Lower lobe of right lung (tissue), 2 donors: ENCODE measurements around the gene GDPD3. TPM values are rescaled to one million over a fixed set of nuclear protein-coding genes. Genes with fewer than 3 reads are reported as not detected.
A peak's percentile ranks its signal among the peaks of the same experiment; 100 is the strongest.
"Not testable (repeated sequence)": the region's sequence is repeated elsewhere in the genome, so short reads cannot be mapped to it uniquely, and the experiment has no call there.

Experiments used
- ATAC-seq, 2 donors: fragments of 200-7000 bp; cut with Tn5 transposase; one replicate each; pipeline ENCODE4 v1.9.1; 2020 to 2022; ENCODE audit warnings: mild to moderate bottlenecking in 2 of 2, moderate library complexity in 2 of 2
- DNase-seq: peaks from one replicate; pipeline ENCODE4 v3.0.0-alpha.2; 2020
- H3K27ac ChIP-seq: fragments of 200-600 bp; one replicate; pipeline ENCODE4 v1.8.0; 2022
- H3K27me3 ChIP-seq: fragments of 200-600 bp; one replicate; pipeline ENCODE4 v1.8.0; 2022; ENCODE audit warnings: low read depth
- H3K36me3 ChIP-seq: fragments of 200-600 bp; one replicate; pipeline ENCODE4 v1.8.0; 2022; ENCODE audit warnings: mild to moderate bottlenecking
- H3K4me1 ChIP-seq: fragments of 200-600 bp; one replicate; pipeline ENCODE4 v1.8.0; 2022
- H3K4me3 ChIP-seq: fragments of 200-600 bp; one replicate; pipeline ENCODE4 v1.8.0; 2022; ENCODE audit warnings: mild to moderate bottlenecking
- H3K9me3 ChIP-seq: fragments of 200-600 bp; one replicate; pipeline ENCODE4 v1.8.0; 2022
- intact Hi-C: fragments of 100-400 bp; cut with DNase I; formaldehyde crosslinking; loops from one replicate; pipeline ENCODE4 v1.11.0; 2022
- total RNA-seq: library from RNA; stranded (reverse); fragmentation: NEBNext Ultra II Directional; extraction: Animal tissue kit (Norgen Biotek cat#: 25700); gene quantifications from one replicate; pipeline ENCODE4 v1.2.1, GENCODE V29; 2021
- TF ChIP-seq, protein P1 (sequence below): fragments of 200-600 bp; IDR thresholded peaks from one replicate; pipeline ENCODE4 v1.8.0; 2022; ENCODE audit warnings: antibody characterized with exemption, mild to moderate bottlenecking
- donor health status: DM: no; HTN: yes; CAD: no; lungs with severe emphysema.

Gene GDPD3
- total RNA-seq, 1 donor from 2014 or later: 14.4 TPM

- TF ChIP-seq, protein P1, sequence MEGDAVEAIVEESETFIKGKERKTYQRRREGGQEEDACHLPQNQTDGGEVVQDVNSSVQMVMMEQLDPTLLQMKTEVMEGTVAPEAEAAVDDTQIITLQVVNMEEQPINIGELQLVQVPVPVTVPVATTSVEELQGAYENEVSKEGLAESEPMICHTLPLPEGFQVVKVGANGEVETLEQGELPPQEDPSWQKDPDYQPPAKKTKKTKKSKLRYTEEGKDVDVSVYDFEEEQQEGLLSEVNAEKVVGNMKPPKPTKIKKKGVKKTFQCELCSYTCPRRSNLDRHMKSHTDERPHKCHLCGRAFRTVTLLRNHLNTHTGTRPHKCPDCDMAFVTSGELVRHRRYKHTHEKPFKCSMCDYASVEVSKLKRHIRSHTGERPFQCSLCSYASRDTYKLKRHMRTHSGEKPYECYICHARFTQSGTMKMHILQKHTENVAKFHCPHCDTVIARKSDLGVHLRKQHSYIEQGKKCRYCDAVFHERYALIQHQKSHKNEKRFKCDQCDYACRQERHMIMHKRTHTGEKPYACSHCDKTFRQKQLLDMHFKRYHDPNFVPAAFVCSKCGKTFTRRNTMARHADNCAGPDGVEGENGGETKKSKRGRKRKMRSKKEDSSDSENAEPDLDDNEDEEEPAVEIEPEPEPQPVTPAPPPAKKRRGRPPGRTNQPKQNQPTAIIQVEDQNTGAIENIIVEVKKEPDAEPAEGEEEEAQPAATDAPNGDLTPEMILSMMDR: no peak
- H3K4me3 ChIP-seq: no peak overlapping the region
- peak; percentile 36 to 51 for ATAC-seq
Measured at GRCh38 chr16:30136971-30137605, 23.8 kb upstream of the GDPD3 start.

GRCh38 chr16:30132591-30132990, 19.3 kb upstream of the GDPD3 start:
- DNase-seq (no peak), ATAC-seq (no peak)
- H3K36me3 ChIP-seq: no peaks in the 10 kb centered on the region
- no peaks in the 10 kb centered on the region for H3K4me1 ChIP-seq
- no peaks in the 10 kb centered on the region for H3K27me3 ChIP-seq
- no peaks in the 10 kb centered on the region for H3K9me3 ChIP-seq
- no peak overlapping the region for H3K27ac ChIP-seq
- intact Hi-C loops: no loop called here
- H3K4me3 ChIP-seq: no peak overlapping the region
- TF ChIP-seq, protein P1: no peak

More at GRCh38 chr16:30136971-30137605, 23.8 kb upstream of the GDPD3 start:
- DNase-seq: no peak
- H3K36me3 ChIP-seq: no peaks in the 10 kb centered on the region
- intact Hi-C loops: no loop called here
- H3K4me1 ChIP-seq: no peaks in the 10 kb centered on the region
- no peak overlapping the region for H3K27ac ChIP-seq
- H3K27me3 ChIP-seq: no peaks in the 10 kb centered on the region
- H3K9me3 ChIP-seq: no peaks in the 10 kb centered on the region

DNA sequence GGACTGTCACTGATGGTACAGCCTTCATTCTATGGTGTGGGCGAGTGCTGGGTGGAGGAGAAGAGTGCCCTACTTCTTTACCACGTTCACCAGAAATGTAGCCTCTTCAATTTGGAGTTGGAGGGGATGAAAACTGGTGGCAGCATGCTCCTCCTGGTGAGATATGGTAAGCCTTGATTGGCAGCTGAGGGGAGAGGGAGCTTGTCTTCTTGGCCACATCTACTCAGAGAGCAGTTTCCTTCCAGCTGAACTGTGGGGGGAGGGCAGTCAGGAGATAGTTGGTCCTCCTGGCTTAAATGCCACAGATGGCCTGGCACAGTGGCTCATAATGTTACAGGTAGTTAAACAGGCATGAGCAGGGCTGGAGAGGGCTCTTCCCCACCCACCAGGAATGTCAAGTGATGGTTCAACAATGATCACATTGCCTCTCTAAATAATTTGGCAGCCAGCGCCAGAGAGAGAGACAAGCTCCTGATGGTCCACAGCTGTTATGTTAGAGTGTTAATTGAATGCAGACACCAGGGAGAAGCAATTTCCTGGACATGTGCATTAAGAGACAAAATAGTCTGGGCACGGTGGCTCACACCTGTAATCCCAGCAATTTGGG, 18.6 kb upstream of the GDPD3 start:
- Histone ChIP-seq H3K4me1 (no peaks in the 10 kb centered on the region), H3K9me3 (no peaks in the 10 kb centered on the region), H3K36me3 (no peaks in the 10 kb centered on the region), H3K27ac (no peak overlapping the region), H3K27me3 (no peaks in the 10 kb centered on the region), H3K4me3 (no peak overlapping the region)
- DNase-seq (no peak), ATAC-seq (peak; percentile 61 to 65)
- TF ChIP-seq, protein P1: no peak
- intact Hi-C loops: no loop called here

DNA sequence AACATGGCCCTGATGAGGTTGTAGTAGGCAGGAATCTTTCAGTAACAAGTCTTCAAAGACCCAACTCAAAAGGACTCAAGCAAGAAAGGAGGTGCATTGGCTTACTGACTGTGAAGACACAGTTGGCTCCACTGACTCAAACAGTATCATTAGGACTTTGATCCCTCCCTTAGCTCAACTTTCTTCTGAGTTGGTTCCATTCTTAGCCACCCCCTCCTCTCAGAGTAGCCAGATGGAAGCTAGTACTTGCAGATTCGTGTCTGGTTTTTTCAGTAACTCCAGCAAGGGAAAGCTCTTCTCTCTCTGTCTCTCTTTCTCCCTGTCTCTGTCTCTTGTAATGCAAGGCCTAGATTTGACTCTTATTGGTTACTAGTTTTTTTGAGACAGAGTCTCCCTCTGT, 14.7 kb upstream of the GDPD3 start:
- intact Hi-C loops: no loop called here
- H3K4me1 ChIP-seq: peaks cover 4% of the 10 kb centered on the region
- no peaks in the 10 kb centered on the region for H3K9me3 ChIP-seq
- no peak overlapping the region for H3K27ac ChIP-seq
- no peak overlapping the region for H3K4me3 ChIP-seq
- no peak for DNase-seq
- no peak for ATAC-seq
- TF ChIP-seq, protein P1: no peak
- no peaks in the 10 kb centered on the region for H3K36me3 ChIP-seq
- H3K27me3 ChIP-seq: no peaks in the 10 kb centered on the region

GRCh38 chr16:30125690-30126089, 12.4 kb upstream of the GDPD3 start:
- peaks cover 19% of the 10 kb centered on the region for H3K4me1 ChIP-seq
- H3K27me3 ChIP-seq, H3K4me3 ChIP-seq, DNase-seq, ATAC-seq, H3K9me3 ChIP-seq, H3K36me3 ChIP-seq, intact Hi-C loops, H3K27ac ChIP-seq: not testable (repeated sequence)

- intact Hi-C loops: no loop called here
- Histone ChIP-seq H3K27me3 (no peaks in the 10 kb centered on the region), H3K4me3 (no peak overlapping the region), H3K27ac (no peak overlapping the region), H3K9me3 (no peaks in the 10 kb centered on the region), H3K4me1 (peaks cover 20% of the 10 kb centered on the region), H3K36me3 (peaks cover 5% of the 10 kb centered on the region)
- TF ChIP-seq, protein P1: no peak
- DNase-seq (no peak), ATAC-seq (no peak)
Measured at GRCh38 chr16:30124985-30125379, 11.6 kb upstream of the GDPD3 start.
